ENCODE data around the gene SRC. TPM values are rescaled to one million over a fixed set of nuclear protein-coding genes. Genes with fewer than 3 reads are reported as not detected.

The SRC gene
- 10 to 100 TPM; 13.5 to 25.7 (median 13.6) TPM for polyA plus RNA-seq

DNA sequence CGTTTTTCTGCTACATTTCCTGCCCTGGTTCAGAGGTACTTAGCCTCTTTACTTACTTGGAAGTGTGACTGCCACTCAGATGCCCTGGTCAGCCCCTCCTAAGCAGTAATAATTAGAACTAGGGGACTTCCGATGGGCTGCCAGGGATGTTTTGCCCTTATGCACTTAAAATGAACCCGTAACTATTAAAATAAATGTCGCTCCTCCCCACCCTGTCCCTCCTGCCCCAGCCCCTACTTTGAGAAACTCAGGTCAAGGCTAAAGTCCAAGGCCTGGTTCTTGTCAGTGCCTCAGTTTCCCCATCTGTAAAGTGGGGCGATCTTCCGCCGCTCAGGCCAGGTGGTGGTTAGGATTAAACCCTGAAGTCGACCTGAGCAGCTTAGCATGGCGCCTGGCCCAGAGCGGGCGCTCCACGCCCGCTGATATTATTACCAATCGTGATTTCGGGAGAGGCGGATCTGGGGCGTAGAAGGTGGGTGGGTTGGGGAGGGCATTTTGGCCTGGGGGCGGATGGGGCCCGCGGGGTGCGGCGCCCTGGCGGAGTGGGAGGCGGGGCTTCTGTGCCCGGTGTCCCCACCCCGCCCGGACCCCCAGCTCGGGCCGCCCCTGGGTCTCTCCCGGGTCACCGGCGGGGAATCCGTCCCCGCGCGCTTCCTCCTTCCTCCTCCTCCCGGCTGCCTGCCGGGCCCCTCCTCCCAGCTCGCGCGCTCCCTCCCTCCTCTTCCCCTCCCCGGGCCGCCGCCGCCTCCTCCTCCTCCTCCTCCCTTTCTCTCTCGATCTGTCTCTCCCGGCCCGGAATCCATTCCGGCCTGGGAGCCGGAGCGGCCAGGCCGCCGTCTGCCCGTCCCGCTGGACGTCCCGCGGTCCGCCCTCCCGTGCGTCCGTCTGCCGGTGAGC, at the start of gene SRC:
SRC (plus strand) TSS at position 802 of the 897 bp plus-strand sequence. CDS start 38,014 bp downstream, outside the sequence.
- 4 to 7% (median 5%) methylated on average over 27 to 63 of the region's 63 CpGs for WGBS, 3 donors
- no peak within 1 kb of the TSS for H3K27ac ChIP-seq (ENCODE audit: low read depth, low read length)

DNA sequence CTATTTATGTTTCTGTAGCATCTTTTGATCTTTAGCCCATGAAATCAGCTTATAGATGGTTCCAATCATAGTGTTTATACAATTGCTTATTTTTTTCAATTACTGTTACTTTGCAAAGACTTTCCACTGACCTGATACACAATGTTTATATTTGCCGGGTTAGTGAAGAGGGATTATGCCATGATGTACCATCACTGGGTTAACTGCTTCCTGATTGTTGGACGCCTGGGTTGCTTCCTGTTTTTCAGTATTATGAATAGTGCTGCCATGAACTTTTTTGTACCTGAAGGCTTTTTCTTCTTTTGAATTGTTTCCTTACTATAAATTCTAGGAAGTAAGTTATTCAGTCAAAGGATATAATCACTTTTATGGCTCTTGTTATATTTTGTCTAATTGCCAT, 49.6 kb upstream of the SRC start:
- H3K27ac ChIP-seq (ENCODE audit: low read depth, low read length): no peak overlapping the region
- WGBS, 3 donors: 21 to 41% (median 27%) methylated on average over 2 of the region's 2 CpGs

DNA sequence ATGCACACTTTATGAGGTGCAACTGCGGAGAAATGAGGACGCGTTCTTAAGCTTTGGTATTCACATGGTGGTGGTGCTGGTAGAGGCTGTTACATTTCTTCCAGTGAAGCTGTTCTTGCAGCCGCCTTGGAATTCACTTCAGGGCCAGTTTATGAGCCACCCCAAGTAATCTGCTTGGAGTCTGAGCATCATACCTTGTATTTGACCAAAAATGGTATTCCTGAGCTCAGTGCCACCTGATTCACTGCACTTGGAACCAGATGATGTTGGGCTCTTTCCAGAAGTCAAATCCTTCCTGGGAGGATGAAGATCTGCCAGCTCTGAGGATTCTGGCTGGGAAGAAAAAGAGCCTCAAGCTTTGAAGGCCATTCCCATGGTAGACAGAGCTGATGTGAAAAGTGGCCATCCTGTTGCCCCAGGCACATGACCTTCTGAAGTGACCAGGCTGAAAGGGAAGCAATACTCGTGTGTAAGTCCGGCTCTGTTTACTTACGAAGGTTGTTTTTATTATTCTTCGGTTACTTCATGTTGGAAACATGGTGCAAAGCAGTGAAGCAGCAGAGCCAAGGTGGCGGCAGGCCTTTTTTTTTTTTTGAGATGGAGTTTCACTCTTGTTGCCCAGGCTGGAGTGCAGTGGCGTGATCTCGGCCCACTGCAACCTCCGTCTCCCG, 48.7 kb upstream of the SRC start:
- WGBS, 3 donors: 88 to 93% (median 89%) methylated on average over 13 of the region's 13 CpGs
- H3K27ac ChIP-seq (ENCODE audit: low read depth, low read length): no peak overlapping the region

DNA sequence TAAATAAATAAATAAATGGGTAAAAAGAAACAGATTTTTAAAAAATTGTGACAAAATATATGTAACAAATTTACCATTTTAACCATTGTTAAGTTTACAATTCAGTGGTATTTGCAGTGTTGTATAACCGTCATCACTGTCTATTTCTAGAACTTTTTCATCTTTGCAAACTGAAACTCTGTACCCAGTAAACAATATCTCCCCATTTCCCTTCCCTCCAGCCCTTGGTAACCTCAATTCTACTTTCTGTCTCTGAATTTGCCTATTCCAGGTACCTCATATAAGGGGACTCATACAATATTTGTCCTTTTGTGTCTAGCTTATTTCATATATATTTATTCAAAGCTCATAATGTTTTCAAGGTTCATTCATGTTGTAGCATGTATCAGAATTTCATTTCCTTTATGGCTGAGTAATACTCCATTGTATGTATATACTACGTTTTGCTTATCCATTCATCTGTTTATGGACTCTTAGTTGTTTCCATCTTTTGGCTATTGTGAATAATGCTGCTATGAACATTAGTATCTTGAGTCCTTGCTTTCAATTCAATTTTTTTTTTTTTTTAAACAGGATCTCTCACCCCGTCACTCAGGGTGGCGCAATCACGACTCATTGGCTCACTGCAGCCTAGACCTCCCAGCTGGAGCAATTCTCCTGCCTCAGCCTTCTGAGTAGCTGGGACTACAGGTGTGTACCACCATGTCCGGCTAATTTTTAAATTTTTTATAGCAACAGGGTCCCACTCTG, 47.6 kb upstream of the SRC start:
- no peak overlapping the region for H3K27ac ChIP-seq (ENCODE audit: low read depth, low read length)
- 80 to 95% (median 83%) methylated on average over 6 of the region's 6 CpGs for WGBS, 3 donors

DNA sequence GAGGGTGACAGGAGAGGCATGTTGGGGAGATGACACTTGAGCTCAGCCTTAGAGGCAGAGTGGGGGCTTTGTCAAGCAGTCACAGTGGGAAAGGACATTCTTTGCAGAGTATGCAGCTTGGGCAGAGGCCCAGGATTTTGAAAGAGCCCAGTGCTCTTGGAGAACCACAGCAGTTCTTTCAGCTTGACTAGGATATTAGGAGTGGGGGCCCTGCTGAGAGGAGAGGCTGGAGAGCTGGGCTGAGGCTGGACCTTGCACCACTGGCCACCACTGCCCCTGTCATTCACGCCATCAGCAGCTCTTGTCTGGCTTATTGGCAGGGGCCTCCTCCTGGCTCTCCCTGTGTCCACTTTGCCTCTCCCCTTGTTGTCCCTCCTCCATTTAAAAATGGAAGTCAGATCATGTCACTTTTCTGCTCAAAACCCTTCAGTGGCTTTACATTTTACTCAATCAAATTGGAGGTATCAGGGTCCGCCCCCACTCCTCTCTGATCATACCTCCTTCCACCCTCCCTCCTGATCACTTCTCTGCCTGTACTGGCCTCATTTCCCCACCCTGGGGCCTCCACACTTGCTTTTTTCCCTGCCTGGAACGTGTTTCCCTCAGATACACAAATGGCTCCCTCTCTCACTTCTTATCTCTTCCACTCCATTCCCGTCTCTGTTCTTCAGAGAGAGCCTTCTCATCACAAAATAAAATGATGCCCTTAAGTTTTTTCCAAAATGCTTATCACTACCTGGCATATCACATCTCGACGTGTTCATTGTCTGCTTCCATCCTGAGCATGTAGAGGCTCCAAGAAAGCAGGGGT, 46.0 kb upstream of the SRC start:
- no peak overlapping the region for H3K27ac ChIP-seq (ENCODE audit: low read depth, low read length)
- 82 to 92% (median 87%) methylated on average over 6 of the region's 6 CpGs for WGBS, 3 donors

DNA sequence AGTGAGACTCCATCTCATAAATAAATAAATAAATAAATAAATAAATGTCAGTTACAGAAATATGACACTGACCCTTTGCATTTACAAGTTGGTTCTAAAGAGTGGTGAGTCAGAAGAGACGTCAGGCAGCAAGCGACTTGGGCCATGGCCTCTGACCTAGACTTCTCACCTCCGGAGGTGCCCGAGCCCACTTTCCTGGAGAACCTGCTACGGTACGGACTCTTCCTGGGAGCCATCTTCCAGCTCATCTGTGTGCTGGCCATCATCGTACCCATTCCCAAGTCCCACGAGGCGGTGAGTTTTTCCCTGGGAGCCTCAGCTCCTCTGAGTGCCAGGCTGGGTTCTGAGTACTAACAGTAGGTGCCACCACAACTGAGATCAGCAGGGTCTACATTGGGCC, 44.8 kb upstream of the SRC start:
- 95 to 98% (median 96%) methylated on average over 9 of the region's 9 CpGs for WGBS, 3 donors
- H3K27ac ChIP-seq (ENCODE audit: low read depth, low read length): no peak overlapping the region

DNA sequence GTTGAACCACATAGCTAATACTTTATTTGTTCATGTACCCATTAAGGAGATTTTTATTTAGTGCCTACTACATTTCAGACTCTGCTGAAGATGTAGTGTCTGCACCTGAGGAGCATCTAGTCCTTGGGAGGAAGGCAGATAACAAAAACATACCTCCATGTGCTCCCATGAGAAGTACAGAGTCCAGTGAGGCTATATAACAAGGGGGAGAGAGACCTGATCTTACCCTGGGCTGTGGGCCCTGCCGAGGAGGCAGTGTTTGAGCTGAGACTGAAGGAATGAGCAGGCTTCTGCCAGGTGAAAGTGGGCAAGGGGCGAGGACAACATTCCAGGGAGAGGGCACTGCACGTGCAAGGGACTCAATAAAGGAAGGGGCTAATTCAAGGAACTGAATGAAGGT, 44.4 kb upstream of the SRC start:
- WGBS, 3 donors: 95 to 100% (median 96%) methylated on average over 3 of the region's 3 CpGs
- no peak overlapping the region for H3K27ac ChIP-seq (ENCODE audit: low read depth, low read length)

DNA sequence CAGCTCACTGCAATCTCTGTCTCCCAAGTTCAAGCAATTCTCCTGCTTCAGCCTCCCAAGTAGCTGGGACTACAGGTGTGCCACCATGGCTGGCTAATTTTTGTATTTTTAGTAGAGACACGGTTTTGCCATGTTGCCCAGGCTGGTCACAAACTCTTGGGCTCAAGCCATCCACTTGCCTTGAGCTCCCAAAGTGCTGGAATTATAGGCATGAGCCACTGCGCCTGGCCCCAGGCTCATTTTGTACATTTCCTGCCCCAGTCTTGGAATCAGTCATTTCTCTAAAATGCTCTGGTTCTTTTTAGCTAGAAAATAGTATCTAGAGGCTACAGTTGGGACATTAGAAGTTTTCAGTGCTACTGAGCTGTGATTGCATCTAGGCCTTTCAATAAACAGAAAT, 43.0 kb upstream of the SRC start:
- 77 to 94% (median 89%) methylated on average over 2 of the region's 2 CpGs for WGBS, 3 donors
- no peak overlapping the region for H3K27ac ChIP-seq (ENCODE audit: low read depth, low read length)

DNA sequence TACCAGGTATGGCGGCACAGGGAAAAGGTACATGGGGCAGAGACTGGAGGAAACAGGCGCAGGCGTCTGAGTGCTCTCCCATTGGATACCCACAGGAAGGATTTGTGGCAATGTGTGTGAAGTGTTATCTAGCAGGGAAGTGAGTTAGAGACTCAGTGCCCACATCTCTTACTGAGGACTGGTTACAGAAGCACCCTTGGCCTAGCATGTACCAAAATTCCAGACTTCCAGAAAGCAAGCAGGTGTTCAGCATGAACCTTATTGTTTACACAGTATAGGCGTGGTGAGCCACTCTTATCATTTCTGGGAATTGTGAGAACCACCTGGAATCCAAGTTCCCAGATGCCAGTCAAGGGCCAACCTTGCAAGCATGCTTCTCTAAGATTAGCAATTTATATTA, 42.3 kb upstream of the SRC start:
- H3K27ac ChIP-seq (ENCODE audit: low read depth, low read length): no peak overlapping the region
- 66 to 93% (median 92%) methylated on average over 4 of the region's 4 CpGs for WGBS, 3 donors

DNA sequence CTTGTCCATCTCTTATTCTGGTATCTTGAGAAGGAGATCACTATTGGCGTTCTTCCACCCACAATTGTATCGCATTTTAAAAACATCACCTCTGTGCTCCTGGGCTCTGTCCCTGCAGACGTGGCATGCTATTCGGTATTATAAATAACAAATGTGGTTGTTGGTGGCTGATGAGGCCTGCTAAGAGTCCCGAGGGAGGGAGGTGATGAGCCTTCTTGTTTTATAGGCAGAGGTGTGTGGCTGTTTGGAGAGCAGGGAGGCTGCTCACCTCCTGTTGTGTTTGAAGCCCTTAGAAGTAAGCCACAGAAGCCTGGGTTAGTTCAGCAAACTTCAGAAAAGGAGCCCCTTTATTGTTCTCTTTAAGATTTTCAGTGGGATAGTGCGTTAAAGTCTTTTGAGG, 40.9 kb upstream of the SRC start:
- H3K27ac ChIP-seq (ENCODE audit: low read depth, low read length): no peak overlapping the region
- 85 to 92% (median 87%) methylated on average over 6 of the region's 6 CpGs for WGBS, 3 donors

DNA sequence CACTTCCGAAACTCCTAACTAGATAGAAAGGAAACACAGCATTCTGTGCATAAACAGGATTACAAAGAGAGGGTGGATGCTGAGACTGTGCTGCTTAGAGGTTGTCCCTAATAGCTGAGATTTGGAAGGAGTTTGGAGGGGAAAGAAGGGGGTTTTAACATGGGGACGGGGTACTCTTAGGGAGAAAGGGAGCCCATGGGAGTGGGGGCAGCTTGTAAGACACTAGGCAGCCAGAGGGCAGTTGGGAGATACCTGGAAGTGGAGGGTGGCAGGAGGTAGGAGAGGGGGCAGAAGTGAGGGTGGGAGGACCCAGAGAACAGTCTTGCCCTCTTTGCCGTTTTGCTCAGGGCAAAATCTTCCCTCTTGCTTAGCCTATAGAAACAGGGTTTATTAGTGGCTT, 40.1 kb upstream of the SRC start:
- no peak overlapping the region for H3K27ac ChIP-seq (ENCODE audit: low read depth, low read length)

DNA sequence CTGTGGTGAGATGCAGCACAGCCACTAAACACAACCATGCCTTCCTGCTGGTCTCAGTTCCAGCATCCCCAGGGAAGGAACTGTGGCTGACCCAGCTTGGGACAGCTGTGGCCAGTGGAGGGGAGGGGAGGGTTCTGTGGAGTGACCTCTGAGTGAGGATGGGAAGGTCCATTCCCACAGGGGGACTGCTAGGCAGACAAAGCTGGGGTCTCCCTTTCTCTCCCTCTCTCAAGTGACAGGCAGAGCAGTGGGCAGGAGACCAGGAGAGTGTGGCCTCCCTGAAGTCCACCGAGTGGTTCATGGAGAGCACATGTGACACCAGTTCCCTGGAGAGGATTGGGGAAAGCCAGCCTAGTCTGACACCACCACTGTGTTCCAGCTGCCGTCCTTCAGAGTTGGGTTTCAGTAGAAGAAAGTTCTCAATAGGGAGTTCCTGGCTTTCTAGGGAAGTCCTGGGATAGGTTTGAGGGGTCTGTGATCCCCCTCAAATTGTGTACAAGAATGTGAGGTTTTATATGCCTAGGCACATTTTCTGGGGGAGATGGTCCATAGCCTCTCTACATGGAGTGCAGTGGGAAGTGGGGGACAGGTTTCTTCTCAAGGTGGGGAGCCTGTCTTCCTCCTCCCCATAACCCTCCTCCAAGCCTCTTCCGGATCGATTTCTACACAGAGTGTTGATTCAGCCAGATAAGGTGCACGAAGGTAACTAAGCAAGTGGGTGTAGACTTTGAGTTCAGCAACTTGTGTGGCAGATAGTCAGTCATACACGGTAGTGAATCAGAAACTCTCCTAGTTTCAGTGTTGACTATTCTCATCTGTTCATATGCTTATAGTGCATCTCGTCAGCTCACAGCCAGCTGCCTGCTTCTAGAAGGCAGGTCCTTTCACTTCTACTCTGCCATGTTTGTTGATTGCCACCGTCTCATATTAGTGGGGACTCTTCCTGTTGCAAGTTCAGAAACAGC, 37.6 kb upstream of the SRC start:
- H3K27ac ChIP-seq (ENCODE audit: low read depth, low read length): no peak overlapping the region
- 40 to 88% (median 76%) methylated on average over 8 of the region's 8 CpGs for WGBS, 3 donors

More for the DNA sequence above, 40.1 kb upstream of the SRC start:
- 79 to 80% (median 80%) methylated on average over 3 of the region's 3 CpGs for WGBS, 3 donors

DNA sequence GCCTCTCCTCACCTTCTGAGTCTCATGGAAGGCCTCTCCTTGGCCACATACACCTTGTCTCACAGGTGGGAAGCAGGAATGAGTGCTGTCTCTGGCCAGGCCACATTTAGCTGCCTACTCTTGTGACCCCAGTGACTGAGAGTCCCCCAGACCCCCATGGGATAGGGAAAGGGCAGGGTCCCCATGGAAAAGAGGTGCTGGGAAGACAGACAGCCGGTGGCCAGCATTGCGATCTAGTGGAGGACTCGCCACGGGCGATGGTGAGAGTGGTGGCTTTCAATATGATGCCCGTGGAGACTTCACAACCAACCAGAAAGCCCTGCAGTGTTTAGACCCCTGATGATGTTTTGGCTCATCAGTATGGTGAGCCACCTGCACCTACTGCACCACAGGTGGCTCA, 36.6 kb upstream of the SRC start:
- H3K27ac ChIP-seq (ENCODE audit: low read depth, low read length): no peak overlapping the region
- WGBS, 3 donors: 91 to 99% (median 97%) methylated on average over 6 of the region's 6 CpGs

DNA sequence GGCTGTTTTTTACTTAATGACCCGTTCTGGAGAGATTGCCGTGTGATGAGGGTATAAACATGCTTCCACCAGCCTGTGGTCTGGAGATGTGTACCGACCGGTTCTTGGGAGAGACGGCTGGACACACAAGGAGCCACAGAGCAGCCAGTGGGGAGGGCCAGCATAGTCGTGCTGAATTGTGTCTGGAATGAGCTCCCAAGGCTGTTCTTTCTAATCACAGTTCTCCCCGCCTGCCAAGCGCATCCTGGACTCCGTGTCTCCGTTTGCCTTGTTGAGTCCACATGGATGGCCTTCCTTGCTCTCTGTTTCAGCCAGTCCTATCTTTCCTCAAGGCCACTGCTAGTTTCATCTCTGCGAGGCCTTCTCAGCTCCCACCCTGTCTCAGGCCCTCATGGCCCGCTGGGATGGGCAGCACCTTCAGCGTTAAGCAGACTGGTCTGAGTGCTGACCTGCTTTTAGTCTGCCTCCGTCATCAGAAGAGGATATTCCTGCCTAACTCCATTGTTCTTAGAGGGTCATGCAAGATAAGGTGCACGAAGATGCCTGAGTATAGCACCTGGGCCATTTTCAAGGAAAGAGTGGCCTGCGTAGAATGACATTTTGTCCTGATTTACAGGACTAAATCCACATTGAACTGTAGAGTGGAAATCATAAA, 35.9 kb upstream of the SRC start:
- 77 to 91% (median 82%) methylated on average over 16 of the region's 16 CpGs for WGBS, 3 donors

DNA sequence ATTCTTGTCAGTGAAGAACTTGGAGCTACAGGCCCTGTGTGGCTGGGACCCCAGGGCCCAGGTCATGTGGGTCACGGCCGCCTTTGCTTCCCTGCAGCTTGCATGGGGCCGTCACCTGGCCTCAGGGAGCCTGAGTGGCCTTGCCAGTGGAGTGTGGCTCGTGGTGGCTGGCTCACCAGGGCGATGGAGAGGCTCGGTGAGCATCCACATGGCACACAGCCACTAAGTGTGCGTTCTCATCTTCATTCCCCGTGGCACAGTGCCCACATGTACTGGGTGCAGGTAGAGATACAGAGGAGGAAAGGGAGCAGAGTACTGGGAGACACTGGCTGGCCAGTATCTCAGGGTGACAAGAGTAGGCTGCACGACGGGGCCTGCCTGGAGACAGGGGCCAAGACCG, 35.0 kb upstream of the SRC start:
- 89 to 94% (median 93%) methylated on average over 11 of the region's 11 CpGs for WGBS, 3 donors
- H3K27ac ChIP-seq (ENCODE audit: low read depth, low read length): no peak overlapping the region

More for the DNA sequence above, 35.9 kb upstream of the SRC start:
- H3K27ac ChIP-seq (ENCODE audit: low read depth, low read length): no peak overlapping the region

DNA sequence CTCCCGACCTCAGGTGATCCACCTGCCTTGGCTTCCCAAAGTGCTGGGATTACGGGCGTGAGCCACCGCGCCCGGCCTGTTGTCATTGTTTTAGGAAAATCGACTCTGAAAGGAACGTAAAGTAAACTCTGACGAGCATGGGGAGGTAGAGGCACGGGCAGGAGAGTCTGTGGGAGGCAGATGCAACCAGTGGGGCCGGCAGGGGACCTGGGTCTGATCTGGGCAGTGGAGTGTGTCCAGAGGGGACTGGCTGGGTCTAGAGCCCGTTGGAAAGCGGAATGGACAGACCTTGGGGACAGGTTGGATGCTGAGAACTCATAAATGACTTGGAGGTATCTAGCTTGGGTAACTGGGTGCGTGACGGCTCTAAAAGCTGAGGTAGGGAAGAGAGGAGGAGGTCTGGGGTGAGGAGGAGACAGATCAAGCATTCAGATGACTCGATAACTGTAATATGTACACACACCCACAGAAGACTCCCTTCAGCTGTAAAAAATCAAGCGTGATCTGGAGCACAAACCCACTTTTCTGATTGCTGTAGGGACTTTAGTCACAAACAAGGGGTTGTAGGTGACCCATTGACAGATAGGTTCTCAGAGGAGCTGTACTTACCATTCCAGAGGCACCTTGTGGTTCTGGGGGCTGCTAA, 34.1 kb upstream of the SRC start:
- no peak overlapping the region for H3K27ac ChIP-seq (ENCODE audit: low read depth, low read length)
- WGBS, 3 donors: 90 to 91% (median 91%) methylated on average over 17 of the region's 17 CpGs

Data from adipose tissue (tissue), 3 donors.